Endothelial cell of umbilical vein (primary cell): ENCODE data around the gene FAM222A. TPM values are rescaled to one million over a fixed set of nuclear protein-coding genes. Genes with fewer than 3 reads are reported as not detected.

Source experiments
- BruUV-seq: library from RNA; stranded (reverse); fragments of 400-500 nt; replicated peaks from 2 replicates; lab custom pipeline; 2021; lab: Mats Ljungman, UMichigan
- CTCF ChIA-PET: fragments of 300-600, 350-600 bp; sonication (Branson Sonifier 250); formaldehyde crosslinking; loops from one replicate; lab custom pipeline; 2021; ENCODE audit warnings: antibody characterized with exemption, inconsistent platforms; lab: Charles Lee
- POLR2A ChIA-PET: fragments of 300-600, 350-600 bp; sonication (Branson Sonifier 250); formaldehyde crosslinking; loops from one replicate; lab custom pipeline; 2021; ENCODE audit warnings: antibody characterized with exemption, inconsistent platforms; lab: Charles Lee
- DNase-seq: peaks from one replicate; pipeline ENCODE4 v3.0.0-alpha.2; 2011; ENCODE audit warnings: low read depth, low spot score
- FAIRE-seq: peaks from 2 replicates; lab custom pipeline; 2011; peaks lifted over from hg19 to GRCh38; lab: Jason Lieb, UNC
- H2AFZ ChIP-seq: 2 replicates; pipeline ENCODE4 v1.6.0; 2012; ENCODE audit warnings: low read depth, low read length, control low read depth, inconsistent platforms
- H3K27ac ChIP-seq: 2 replicates; pipeline ENCODE4 v1.5.1; 2011; ENCODE audit warnings: low read depth, mild to moderate bottlenecking, control low read depth, low read length, moderate library complexity; ENCODE audit not compliant: insufficient read depth
- H3K27me3 ChIP-seq, 2 experiments: 2 replicates each; pipeline versions ENCODE4 v1.6.0 to v1.6.1; 2011; ENCODE audit warnings: low read length in 2 of 2, mixed read lengths in 1 of 2; ENCODE audit not compliant: control insufficient read depth in 2 of 2, insufficient read depth in 2 of 2
- H3K36me3 ChIP-seq, 2 experiments: 2 replicates in 1 of 2; 3 replicates in 1 of 2; pipeline ENCODE4 v1.5.1; 2011; ENCODE audit warnings: low read length in 2 of 2, mild to moderate bottlenecking in 1 of 2, moderate library complexity in 1 of 2; ENCODE audit not compliant: control insufficient read depth in 2 of 2, insufficient read depth in 2 of 2; ENCODE audit errors: extremely low read depth in 1 of 2
- H3K4me1 ChIP-seq: 3 replicates; pipeline ENCODE4 v1.5.1; 2011; ENCODE audit warnings: mild to moderate bottlenecking, low read length; ENCODE audit not compliant: control insufficient read depth, insufficient read depth; ENCODE audit errors: extremely low read depth
- H3K4me2 ChIP-seq: 2 replicates; pipeline ENCODE4 v1.6.1; 2011; ENCODE audit warnings: low read length, control low read depth, mixed read lengths; ENCODE audit not compliant: insufficient read depth
- H3K4me3 ChIP-seq, 3 experiments: fragments of 200-600 bp in 1 of 3; sonication (generic), shearing (Covaris generic) in 1 of 3; replicated peaks in 1 of 3; 2 replicates each; pipeline ENCODE4 v1.5.1; 2011 to 2016; ENCODE audit warnings: control low read depth in 3 of 3, low read length in 3 of 3, mild to moderate bottlenecking in 2 of 3, inconsistent platforms in 1 of 3, low read depth in 1 of 3, moderate library complexity in 1 of 3; ENCODE audit not compliant: insufficient read depth in 1 of 3
- H3K79me2 ChIP-seq: 2 replicates; pipeline ENCODE4 v1.6.0; 2012; ENCODE audit warnings: low read length, inconsistent platforms; ENCODE audit not compliant: control insufficient read depth, insufficient read depth
- H3K9ac ChIP-seq: replicated peaks from 2 replicates; pipeline ENCODE3; 2011; ENCODE audit warnings: low read length, control low read depth; ENCODE audit not compliant: insufficient read depth; ENCODE audit errors: extremely low read depth
- H3K9me1 ChIP-seq: replicated peaks from 3 replicates; pipeline ENCODE4 v1.6.0; 2011; ENCODE audit warnings: mild to moderate bottlenecking, low read length; ENCODE audit not compliant: control insufficient read depth, insufficient read depth; ENCODE audit errors: extremely low read depth
- H3K9me3 ChIP-seq: replicated peaks from 2 replicates; pipeline ENCODE4 v1.5.1; 2012; ENCODE audit warnings: low read length, inconsistent platforms; ENCODE audit not compliant: control insufficient read depth, insufficient read depth
- H4K20me1 ChIP-seq: replicated peaks from 2 replicates; pipeline ENCODE3; 2011; ENCODE audit warnings: mild to moderate bottlenecking, low read length; ENCODE audit not compliant: control insufficient read depth, insufficient read depth; ENCODE audit errors: extremely low read depth
- CTCF ChIP-seq, 2 donors: IDR thresholded peaks; 1 replicate in 1 of 2; 2 replicates in 1 of 2; pipeline ENCODE4 v1.5.1; 2011; ENCODE audit warnings: low read length in 2 of 2, mild to moderate bottlenecking in 2 of 2, moderate library complexity in 2 of 2, control low read depth in 1 of 2, inconsistent platforms in 1 of 2, low read depth in 1 of 2; ENCODE audit not compliant: insufficient read depth in 1 of 2; ENCODE audit errors: extremely low read depth in 1 of 2
- EZH2 ChIP-seq: IDR thresholded peaks from 2 replicates; pipeline ENCODE4 v1.6.1; 2012; ENCODE audit warnings: borderline replicate concordance, low read depth, mild to moderate bottlenecking, moderate library complexity, low read length, inconsistent platforms; ENCODE audit not compliant: severe bottlenecking
- FOS ChIP-seq: IDR thresholded peaks from 2 replicates; pipeline ENCODE4 v1.6.1; 2011; ENCODE audit warnings: mild to moderate bottlenecking, low read length, moderate library complexity, borderline replicate concordance; ENCODE audit not compliant: insufficient read depth
- GATA2 ChIP-seq: IDR thresholded peaks from 2 replicates; pipeline ENCODE4 v1.7.0; 2011; ENCODE audit warnings: low read depth, mild to moderate bottlenecking, moderate library complexity, mixed read lengths, low read length; ENCODE audit not compliant: insufficient read length, insufficient read depth
- JUN ChIP-seq: IDR thresholded peaks from 2 replicates; pipeline ENCODE4 v1.6.1; 2011; ENCODE audit warnings: borderline replicate concordance, low read depth; ENCODE audit not compliant: insufficient read length, insufficient read depth
- MAX ChIP-seq: IDR thresholded peaks from 2 replicates; pipeline ENCODE4 v1.6.1; 2011; ENCODE audit not compliant: insufficient read depth, insufficient read length
- MYC ChIP-seq: IDR thresholded peaks from one replicate; pipeline ENCODE4 v1.6.1; 2011; ENCODE audit warnings: mild to moderate bottlenecking, low read depth, low read length
- POLR2A ChIP-seq: IDR thresholded peaks from 2 replicates; pipeline ENCODE4 v1.6.1; 2012; ENCODE audit warnings: low read depth, mild to moderate bottlenecking, control low read depth, low read length
- POLR2AphosphoS5 ChIP-seq: IDR thresholded peaks from 2 replicates; pipeline ENCODE4 v1.6.1; 2012; ENCODE audit warnings: low read depth, mild to moderate bottlenecking, control low read depth, low read length, moderate library complexity; ENCODE audit not compliant: insufficient read depth
- dilution Hi-C: fragments of 300-500 bp; cut with MboI; formaldehyde crosslinking; loops from one replicate; pipeline ENCODE4 v1.15.0; 2019; ENCODE audit warnings: low sequenced_read_pairs; ENCODE audit not compliant: extremely low pct_ligation_motif_present
- intact Hi-C: fragments of 100-400 bp; cut with micrococcal nuclease; formaldehyde crosslinking; loops from one replicate; pipeline ENCODE4 v1.10.0; 2022
- polyA plus RNA-seq, 4 experiments: library from polyadenylated mRNA; depleted of rRNA in 3 of 4; stranded (reverse) in 3 of 4; unstranded in 1 of 4; fragments of >200 nt; gene quantifications; 2 replicates each; pipeline versions ENCODE4 v1.2.1 to v1.2.3, GENCODE V29; 2011 to 2012; ENCODE audit warnings: missing spikeins in 1 of 4
- total RNA-seq: library from RNA; stranded (reverse); gene quantifications from 2 replicates; pipeline ENCODE4 v1.2.3, GENCODE V29; 2021

The FAM222A gene
- total and polyA plus RNA-seq, 2 donors (not counting 3 experiments of a cell fraction or from before 2014, with no cell fraction given): 0.62 to 1.7 TPM

- no peak for TF ChIP-seq CTCF (IDR thresholded peaks at IDR 0.05; ENCODE audit: extremely low read depth in 1 of 2, insufficient read depth in 1 of 2, low read depth in 1 of 2, low read length in 2 of 2)
- no peak for TF ChIP-seq EZH2
- no peak for TF ChIP-seq MYC
- no peak for TF ChIP-seq GATA2
- no peak for TF ChIP-seq FOS
- TF ChIP-seq POLR2A: no peak
- no peak for TF ChIP-seq POLR2AphosphoS5
- no peak for TF ChIP-seq MAX
- no peak for TF ChIP-seq JUN
- FAIRE-seq: no peak
- Histone ChIP-seq H2AFZ (no peak overlapping the region), H3K4me1 (no peaks in the 10 kb centered on the region), H3K9ac (no peak overlapping the region), H3K27me3 (peaks cover 16 to 24% of the 10 kb centered on the region in 2 experiments), H3K9me3 (no peaks in the 10 kb centered on the region), H3K4me2 (no peak overlapping the region), H3K36me3 (no peaks in the 10 kb centered on the region), H3K4me3 (no peak overlapping the region), H3K27ac (no peak overlapping the region), H4K20me1 (no peaks in the 10 kb centered on the region), H3K79me2 (no peaks in the 10 kb centered on the region), H3K9me1 (no peaks in the 10 kb centered on the region)
- BruUV-seq: no TSS peak
- ChIA-PET POLR2A (no interaction called here), CTCF (interaction anchor here (0.8 kb wide), 1 partner anchor 84 kb away, joined by 3 read pairs; no protein-coding TSS in a partner anchor)
- intact Hi-C loops: no loop called here
- dilution Hi-C loops: no loop called here
- no peak for DNase-seq
These were observed 33.2 kb upstream of the FAM222A start for GRCh38 chr12:109680264-109681005.
